ENCODE results near the gene PTPRD.
"Not testable (repeated sequence)": the region's sequence is repeated elsewhere in the genome, so short reads cannot be mapped to it uniquely, and the experiment has no call there.

Gene PTPRD

GRCh38 chr9:9949978-9950377 lies 662.8 kb downstream of the PTPRD start:
- DNase-seq: no peak

GRCh38 chr9:9949368-9949767 lies 663.4 kb downstream of the PTPRD start:
- DNase-seq: no peak

DNA sequence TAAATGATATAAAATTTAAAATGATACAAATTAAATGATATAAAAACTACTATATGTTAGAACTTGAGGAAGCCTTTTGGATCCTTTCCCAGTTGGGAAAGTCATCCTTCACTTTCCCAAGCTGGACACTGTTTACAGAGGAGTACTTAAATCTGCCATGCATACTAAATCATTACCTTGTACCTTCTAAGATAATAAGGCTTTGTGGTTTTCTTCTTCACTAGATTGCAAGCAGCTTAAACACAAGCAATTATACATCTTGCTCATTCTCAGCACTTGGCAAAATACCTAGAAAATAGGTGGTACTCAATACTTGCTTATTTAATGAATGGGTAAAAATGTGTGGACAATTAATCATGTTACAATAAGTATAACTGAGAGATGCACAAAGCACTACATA lies 666.8 kb downstream of the PTPRD start:
- DNase-seq: no peak

DNA sequence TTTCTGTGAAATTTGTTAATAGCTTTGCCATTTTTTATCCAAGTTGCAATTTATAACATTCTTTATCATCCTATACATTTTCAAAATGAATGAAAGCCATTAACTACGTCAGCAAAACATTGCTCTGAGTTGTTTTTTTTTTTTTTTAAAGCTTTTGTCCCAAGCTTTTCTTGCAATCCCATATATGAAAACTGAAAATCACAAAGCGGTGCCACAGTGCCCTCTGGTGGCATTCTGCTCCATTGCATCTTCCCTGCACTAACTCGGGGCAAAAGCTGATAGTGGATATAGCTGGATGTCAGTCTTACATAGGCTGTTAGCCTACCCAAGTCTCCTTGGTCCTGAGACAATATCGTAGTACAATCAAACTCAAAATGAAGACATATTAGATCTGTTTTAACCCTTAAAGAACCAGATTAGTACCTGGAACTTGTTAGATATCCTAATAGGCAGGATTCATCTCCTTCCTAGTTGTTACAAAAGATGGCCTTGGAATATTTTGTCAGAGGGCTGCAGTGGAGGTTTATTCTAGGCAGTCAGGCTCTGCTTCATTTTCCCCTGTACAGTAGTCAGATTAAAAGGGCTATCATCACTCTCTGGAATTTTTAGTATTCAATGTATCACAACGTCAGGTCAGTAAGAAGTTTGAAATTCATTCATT lies 669.9 kb downstream of the PTPRD start:
- DNase-seq: peak; percentile 51

DNA sequence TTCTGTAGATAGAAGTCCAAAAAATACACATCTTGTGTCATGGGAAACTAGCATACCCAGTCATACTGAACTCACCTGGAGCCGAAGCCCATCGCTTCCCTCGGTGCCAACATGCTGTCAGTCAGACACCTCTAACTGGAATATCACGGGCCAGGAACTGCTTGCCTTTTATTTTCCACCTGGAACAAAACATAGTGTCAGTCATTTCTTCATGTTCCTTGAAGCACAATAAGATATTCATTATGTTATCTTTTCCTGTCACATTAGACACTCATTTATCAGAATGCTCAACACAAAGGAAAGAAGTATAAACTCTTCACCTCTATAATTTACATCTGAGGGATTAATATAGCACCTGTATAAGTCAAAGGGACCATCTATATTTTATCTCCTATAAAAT lies 674.4 kb downstream of the PTPRD start:
- DNase-seq: no peak

DNA sequence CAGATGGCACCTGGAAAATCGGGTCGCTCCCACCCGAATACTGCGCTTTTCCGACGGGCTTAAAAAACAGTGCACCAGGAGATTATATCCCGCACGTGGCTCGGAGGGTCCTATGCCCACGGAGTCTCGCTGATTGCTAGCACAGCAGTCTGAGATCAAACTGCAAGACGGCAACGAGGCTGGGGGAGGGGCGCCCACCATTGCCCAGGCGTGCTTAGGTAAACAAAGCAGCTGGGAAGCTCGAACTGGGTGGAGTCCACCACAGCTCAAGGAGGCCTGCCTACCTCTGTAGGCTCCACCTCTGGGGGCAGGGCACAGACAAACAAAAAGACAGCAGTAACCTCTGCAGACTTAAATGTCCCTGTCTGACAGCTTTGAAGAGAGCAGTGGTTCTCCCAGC lies 681.3 kb downstream of the PTPRD start:
- not testable (repeated sequence) for DNase-seq

DNA sequence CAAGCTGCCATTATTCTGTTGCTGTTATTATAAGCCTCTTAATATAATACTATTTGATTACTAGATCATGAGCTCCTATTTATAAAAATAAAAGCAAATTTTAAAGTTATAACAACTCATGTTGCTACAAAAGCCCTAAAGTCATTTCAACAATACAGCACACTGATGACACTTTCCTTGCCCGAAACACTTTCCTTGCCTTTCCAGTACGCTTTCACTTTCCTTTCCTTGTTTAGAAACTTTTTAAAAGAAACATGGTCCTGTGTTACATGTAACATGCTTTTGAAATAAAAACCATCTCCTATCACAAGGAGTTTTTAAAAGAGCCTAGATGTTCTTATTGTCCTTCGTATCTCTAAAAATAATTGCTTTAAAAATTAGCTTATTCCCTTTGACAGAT lies 688.4 kb downstream of the PTPRD start:
- DNase-seq: no peak

- DNase-seq: no peak
Measured at GRCh38 chr9:9921805-9922204, 691.0 kb downstream of the PTPRD start.

DNA sequence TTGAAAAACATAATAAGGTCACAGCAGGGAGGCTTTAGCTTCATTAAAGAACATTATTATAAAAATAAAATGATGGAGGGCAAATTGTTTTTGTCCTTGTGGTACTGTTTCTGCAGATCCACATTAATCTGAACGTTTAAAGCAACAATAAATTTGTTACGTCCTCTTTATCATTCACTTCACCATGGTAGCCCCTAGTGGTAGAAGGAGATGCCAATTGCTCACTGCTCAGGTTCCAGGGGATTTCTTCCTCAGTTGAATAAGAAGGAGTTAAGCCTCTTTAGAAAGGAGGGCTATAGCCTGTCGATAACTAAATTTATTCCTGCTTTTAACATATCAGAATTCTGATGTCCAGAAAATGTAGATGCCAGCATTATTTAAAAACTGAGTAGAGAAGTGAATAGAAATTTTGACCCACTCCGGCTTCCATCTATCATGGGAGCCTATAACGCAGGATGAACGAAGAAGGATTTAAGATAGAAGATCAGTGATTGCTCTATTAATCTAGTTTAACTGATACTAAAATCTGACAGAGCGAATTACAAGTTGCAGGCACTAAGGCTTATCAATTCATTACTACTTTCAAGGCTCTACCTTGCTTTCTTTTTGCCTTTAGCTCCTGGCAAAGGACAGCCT lies 692.3 kb downstream of the PTPRD start:
- no peak for DNase-seq

DNA sequence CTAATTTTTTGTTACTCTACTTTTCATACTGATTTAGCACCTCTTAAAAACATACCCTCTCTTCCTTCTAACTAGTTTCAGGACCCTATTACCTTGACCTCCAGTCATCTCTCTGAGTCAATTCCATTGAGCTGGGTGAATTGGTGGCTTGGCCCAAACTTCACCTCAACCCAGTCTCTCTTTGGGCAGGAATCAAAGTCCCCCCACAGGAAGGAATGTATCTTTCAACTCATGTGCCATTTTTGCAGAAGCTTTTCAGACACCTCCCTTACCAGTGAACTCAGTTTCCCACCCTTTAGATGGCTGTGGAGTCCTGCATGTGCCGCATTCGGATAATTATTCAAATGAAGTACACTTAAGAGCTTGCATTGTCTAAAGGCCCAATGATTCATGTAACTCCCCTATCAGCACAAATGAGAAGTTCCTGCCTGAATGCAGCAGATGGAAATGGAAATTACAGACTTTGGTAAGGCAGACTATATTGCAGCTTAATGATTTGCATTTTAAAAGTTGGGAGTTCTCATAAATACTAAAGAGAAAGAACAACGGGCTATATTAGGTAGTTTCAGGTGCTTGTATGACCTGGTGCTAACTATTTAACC lies 693.5 kb downstream of the PTPRD start:
- DNase-seq: no peak

DNA sequence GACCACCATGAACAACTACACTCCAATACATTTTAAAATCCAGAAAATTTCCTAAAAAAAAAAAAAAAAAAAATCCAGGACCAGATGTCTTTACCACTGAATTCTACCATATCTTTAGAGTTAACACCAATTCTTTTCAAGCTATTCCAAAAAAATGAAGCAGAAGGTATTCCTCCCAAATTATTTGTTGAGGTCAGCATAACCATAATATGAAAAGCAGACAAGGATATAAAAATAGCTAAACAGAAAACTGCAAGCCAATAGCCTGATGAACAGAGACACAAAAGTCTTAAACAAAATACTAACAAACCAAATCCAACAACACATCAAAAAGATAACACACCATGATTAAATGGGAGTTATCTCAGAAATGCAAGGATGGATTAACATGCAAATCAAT lies 695.4 kb downstream of the PTPRD start:
- DNase-seq: no peak

GRCh38 chr9:9914174-9914573 lies 698.6 kb downstream of the PTPRD start:
- DNase-seq: no peak

GRCh38 chr9:9913276-9913832 lies 699.4 kb downstream of the PTPRD start:
- DNase-seq: no peak

DNA sequence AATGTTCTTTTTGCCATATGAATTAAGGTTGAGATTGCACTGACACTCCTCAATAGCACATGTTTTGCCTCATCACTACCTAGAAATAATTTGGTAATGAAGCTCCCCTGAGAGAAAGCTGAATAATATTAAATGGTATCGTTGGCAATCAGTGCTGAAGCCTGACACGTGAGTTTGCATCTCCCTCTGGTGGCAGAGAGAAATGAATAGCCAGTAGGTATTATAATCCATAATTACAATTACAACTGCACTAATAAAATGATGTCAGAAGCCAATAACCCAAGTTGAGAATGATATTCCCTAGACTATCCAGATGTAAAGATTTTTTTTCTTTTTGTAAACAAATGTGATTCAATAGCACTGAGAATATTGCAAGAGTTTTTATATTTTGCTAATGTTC lies 700.3 kb downstream of the PTPRD start:
- no peak for DNase-seq

DNA sequence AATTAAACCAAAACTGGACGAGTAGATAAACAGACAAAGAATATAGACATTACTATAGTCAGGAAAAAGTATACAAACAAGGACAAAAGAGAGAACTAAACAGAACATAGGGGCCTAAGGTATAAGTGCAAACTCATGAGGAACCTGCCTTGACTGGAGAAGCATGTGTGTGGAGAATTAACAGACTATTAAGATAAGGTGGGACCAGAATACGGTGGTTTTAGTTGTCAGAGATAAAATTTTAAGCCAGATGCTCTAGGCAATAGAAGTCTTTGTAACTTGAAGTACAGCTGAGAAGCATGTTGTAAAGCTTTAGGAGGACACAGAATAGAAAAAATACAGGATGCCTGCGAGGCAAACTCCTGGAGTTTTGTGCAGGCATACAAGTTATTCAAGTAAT lies 707.1 kb downstream of the PTPRD start:
- no peak for DNase-seq

DNA sequence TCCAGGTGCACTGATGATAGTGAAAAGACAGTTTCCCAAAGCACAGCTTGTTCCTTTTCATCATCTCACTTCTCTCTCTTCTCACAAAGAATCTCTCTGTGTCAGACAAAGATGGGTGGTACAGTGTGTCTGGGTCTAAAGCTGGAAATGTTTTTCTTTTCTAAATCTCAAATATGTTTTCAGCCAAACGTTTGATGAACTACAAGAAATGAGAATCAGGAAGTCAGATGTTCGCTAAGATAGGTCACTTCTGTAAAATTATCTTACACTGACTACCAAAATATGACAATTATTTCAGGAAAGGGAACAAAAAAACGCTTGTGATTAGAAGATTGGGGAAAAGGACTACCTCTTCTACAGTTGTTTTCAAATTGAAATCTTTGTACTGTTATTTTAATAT lies 708.8 kb downstream of the PTPRD start:
- no peak for DNase-seq

DNA sequence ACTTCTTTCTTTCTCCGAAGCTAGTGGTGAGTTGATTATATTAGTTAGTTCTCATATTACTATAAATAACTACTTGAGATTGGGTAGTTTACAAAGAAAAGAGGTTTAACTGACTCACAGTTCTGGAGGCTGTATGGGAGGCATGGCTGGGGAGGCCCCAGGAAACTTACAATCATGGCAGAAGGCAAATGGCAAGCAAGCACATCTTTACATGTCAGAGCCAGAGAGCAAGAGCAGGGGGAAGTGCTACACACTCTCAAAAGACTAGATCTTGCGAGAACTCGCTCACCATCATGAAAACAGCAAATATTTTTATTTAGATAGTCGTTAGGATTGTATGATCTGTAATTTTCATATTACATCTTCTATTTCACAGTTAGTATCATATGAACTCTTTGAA lies 711.2 kb downstream of the PTPRD start:
- DNase-seq: no peak

DNA sequence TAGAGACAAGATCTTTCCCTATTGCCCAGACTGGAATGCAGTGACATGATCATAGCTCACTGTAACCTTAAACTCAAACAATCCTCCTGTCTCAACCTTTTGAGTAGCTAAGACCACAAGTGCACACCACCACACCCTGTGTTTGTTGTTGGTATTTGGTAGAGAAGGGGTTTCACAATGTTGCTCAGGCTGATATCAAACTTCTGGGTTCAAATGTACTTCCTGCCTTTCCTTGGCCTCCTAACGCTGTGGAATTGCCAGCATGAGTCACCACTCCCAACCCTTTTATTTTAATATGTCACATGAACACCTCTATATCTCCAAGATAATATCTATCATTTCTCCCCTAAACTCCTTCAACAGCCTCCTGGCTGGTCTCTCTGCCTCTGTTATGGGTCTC lies 719.0 kb downstream of the PTPRD start:
- DNase-seq: no peak

DNA sequence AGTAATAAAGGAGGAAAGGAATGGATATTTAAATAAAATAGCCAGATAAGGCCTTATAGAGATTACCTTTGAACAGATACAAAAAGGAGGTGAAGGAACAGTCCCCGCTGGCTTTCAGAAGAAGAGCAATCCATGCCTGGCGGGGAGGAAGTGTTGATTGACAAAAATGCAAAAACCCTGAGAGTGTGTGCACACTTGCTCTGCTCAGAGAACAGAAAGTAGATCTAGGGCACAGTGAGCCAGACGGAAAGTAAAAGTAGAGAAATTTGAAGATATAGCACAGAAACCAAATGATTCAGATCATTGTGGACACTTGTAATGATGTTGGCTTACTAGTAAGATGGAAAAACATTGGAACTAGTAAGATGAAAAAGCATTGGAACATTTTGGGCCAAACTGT lies 720.6 kb downstream of the PTPRD start:
- DNase-seq: no peak

- no peak for DNase-seq
Measured at GRCh38 chr9:9881692-9882091, 731.1 kb downstream of the PTPRD start.

- no peak for DNase-seq
Measured at GRCh38 chr9:9874270-9874669, 738.5 kb downstream of the PTPRD start.

- DNase-seq: no peak
Measured at GRCh38 chr9:9862235-9862810, 750.5 kb downstream of the PTPRD start.

DNA sequence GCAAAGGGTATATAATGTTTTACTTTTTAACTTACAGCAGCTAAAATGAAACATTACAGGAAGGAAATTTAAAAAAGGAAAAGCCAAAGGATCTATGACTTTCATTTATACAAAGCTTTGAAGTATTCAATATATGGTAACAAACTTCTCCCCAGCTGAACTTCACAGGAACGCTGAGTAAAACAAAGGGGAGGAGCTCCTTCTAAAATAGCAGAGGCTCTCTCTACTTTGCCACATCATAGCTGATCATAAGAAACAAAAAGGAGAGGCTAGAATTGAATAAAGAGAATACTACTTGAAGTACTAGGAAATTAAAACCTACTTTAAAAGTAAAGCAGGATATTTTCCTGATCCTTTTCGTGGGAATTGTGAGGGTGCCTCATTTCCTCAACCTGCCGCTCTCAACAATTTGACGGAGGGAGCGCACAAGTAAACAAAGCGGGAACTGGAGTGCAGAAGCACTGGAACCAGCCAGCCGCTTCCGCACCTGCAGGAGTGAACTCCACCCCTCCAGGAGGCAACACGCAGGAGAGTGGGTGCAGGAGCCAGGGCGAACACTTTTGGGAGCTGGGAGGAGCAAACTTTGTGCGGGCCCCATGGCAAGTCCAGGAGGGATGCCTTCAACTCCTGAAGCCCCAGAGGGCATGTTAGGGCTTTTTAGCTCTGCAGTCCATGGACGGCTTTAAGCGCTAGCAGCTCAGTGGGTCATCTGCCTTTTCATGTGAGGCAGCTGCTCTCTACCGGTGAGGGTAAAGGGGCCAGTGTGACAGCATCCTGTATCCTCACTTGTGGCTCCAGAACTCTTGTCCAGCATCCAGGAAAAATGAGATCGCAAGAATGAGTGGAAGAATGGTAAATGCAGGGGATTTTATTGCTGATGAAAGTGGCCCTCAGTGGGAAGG lies 757.4 kb downstream of the PTPRD start:
- no peak for DNase-seq
